ENCODE data around the gene SH3RF3. TPM values are rescaled to one million over a fixed set of nuclear protein-coding genes. Genes with fewer than 3 reads are reported as not detected.

The SH3RF3 gene
- total RNA-seq, 1 donor from 2014 or later = 1.7 TPM

GRCh38 chr2:109324861-109325260 is 195.9 kb downstream of the SH3RF3 start:
- no peak for DNase-seq
- no peaks in the 10 kb centered on the region for H3K27me3 Mint-ChIP-seq (ENCODE audit: unreplicated experiment)
- no peak for TF ChIP-seq CTCF (IDR thresholded peaks at IDR 0.05; ENCODE audit: partially characterized antibody, unreplicated experiment)
- H3K27ac Mint-ChIP-seq (ENCODE audit: unreplicated experiment) = no peak overlapping the region
- peaks cover 4% of the 10 kb centered on the region for H3K36me3 Mint-ChIP-seq (ENCODE audit: unreplicated experiment)
- peaks cover 5% of the 10 kb centered on the region for H3K9me3 Mint-ChIP-seq (ENCODE audit: unreplicated experiment)
- no peaks in the 10 kb centered on the region for H3K4me1 Mint-ChIP-seq (ENCODE audit: low read depth, unreplicated experiment)
- H3K4me3 Mint-ChIP-seq (ENCODE audit: unreplicated experiment) = no peak overlapping the region

GRCh38 chr2:109325570-109325969 is 196.6 kb downstream of the SH3RF3 start:
- Mint-ChIP-seq H3K4me3 (ENCODE audit: unreplicated experiment) (no peak overlapping the region), H3K27me3 (ENCODE audit: unreplicated experiment) (peaks cover 1% of the 10 kb centered on the region), H3K9me3 (ENCODE audit: unreplicated experiment) (peaks cover 5% of the 10 kb centered on the region), H3K36me3 (ENCODE audit: unreplicated experiment) (peaks cover 4% of the 10 kb centered on the region), H3K4me1 (ENCODE audit: low read depth, unreplicated experiment) (no peaks in the 10 kb centered on the region), H3K27ac (ENCODE audit: unreplicated experiment) (no peak overlapping the region)
- no peak for DNase-seq
- TF ChIP-seq CTCF (IDR thresholded peaks at IDR 0.05; ENCODE audit: partially characterized antibody, unreplicated experiment) = no peak

GRCh38 chr2:109326306-109326705 is 197.3 kb downstream of the SH3RF3 start:
- H3K27me3 Mint-ChIP-seq (ENCODE audit: unreplicated experiment) = peaks cover 1% of the 10 kb centered on the region
- H3K36me3 Mint-ChIP-seq (ENCODE audit: unreplicated experiment) = peaks cover 4% of the 10 kb centered on the region
- H3K4me1 Mint-ChIP-seq (ENCODE audit: low read depth, unreplicated experiment) = no peaks in the 10 kb centered on the region
- no peak overlapping the region for H3K4me3 Mint-ChIP-seq (ENCODE audit: unreplicated experiment)
- H3K27ac Mint-ChIP-seq (ENCODE audit: unreplicated experiment) = no peak overlapping the region
- H3K9me3 Mint-ChIP-seq (ENCODE audit: unreplicated experiment) = peaks cover 5% of the 10 kb centered on the region
- no peak for DNase-seq
- no peak for TF ChIP-seq CTCF (IDR thresholded peaks at IDR 0.05; ENCODE audit: partially characterized antibody, unreplicated experiment)

- Mint-ChIP-seq H3K27me3 (ENCODE audit: unreplicated experiment) (peaks cover 1% of the 10 kb centered on the region), H3K27ac (ENCODE audit: unreplicated experiment) (no peak overlapping the region), H3K4me1 (ENCODE audit: low read depth, unreplicated experiment) (peaks cover 7% of the 10 kb centered on the region), H3K4me3 (ENCODE audit: unreplicated experiment) (no peak overlapping the region), H3K9me3 (ENCODE audit: unreplicated experiment) (peaks cover 5% of the 10 kb centered on the region), H3K36me3 (ENCODE audit: unreplicated experiment) (peaks cover 4% of the 10 kb centered on the region)
- TF ChIP-seq CTCF (IDR thresholded peaks at IDR 0.05; ENCODE audit: partially characterized antibody, unreplicated experiment) = no peak
- DNase-seq = no peak
Observed at GRCh38 chr2:109330056-109330455, 201.1 kb downstream of the SH3RF3 start.

- Mint-ChIP-seq H3K9me3 (ENCODE audit: unreplicated experiment) (peaks cover 2% of the 10 kb centered on the region), H3K4me3 (ENCODE audit: unreplicated experiment) (no peak overlapping the region), H3K4me1 (ENCODE audit: low read depth, unreplicated experiment) (peaks cover 7% of the 10 kb centered on the region), H3K27ac (ENCODE audit: unreplicated experiment) (no peak overlapping the region), H3K36me3 (ENCODE audit: unreplicated experiment) (peaks cover 4% of the 10 kb centered on the region), H3K27me3 (ENCODE audit: unreplicated experiment) (peaks cover 1% of the 10 kb centered on the region)
- no peak for DNase-seq
- no peak for TF ChIP-seq CTCF (IDR thresholded peaks at IDR 0.05; ENCODE audit: partially characterized antibody, unreplicated experiment)
Observed at GRCh38 chr2:109331081-109331480, 202.1 kb downstream of the SH3RF3 start.

All from glutamatergic neuron (in vitro differentiated cells).